ENCODE measurements around the gene CIBAR2.

DNA sequence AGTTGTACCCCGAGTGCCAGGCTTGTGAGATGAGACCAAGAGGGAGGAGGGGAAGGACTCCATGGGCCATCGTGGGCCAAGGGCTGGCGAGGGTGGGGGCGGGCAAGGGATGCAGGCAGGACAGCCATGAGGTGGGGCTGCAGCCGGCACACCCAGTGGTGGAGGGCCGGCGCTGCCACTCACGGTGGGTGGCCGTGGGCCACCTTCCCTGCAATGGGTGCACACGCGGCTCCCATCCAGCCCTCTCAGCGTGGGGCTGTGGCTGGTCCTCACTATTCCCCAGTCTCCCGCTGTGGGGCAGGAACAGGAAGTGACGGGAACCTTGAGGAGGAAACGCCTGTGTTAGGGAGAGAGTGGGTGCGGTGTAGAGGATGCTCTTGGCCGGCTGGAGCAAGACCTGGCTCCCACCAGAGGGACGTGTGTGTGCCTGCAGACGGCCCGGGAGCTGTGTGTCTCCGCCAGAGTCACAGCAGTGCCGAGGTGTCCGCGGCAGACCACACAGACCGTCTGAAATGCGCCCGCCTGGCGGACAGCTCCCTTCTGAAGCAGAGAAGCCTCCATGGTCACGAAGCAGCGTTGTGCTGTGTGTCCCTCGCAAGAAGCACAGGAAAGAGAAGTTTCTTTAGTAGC is 23.6 kb downstream of the CIBAR2 start:
- TF ChIP-seq EZH2 (IDR thresholded peaks at IDR 0.05; ENCODE audit: low read depth, unreplicated experiment) = no peak
- TF ChIP-seq, protein P1, sequence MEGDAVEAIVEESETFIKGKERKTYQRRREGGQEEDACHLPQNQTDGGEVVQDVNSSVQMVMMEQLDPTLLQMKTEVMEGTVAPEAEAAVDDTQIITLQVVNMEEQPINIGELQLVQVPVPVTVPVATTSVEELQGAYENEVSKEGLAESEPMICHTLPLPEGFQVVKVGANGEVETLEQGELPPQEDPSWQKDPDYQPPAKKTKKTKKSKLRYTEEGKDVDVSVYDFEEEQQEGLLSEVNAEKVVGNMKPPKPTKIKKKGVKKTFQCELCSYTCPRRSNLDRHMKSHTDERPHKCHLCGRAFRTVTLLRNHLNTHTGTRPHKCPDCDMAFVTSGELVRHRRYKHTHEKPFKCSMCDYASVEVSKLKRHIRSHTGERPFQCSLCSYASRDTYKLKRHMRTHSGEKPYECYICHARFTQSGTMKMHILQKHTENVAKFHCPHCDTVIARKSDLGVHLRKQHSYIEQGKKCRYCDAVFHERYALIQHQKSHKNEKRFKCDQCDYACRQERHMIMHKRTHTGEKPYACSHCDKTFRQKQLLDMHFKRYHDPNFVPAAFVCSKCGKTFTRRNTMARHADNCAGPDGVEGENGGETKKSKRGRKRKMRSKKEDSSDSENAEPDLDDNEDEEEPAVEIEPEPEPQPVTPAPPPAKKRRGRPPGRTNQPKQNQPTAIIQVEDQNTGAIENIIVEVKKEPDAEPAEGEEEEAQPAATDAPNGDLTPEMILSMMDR (conservative IDR thresholded peaks at IDR 0.05; ENCODE audit: low read depth in 2 of 2) = no peak
- TF ChIP-seq POLR2AphosphoS5 (IDR thresholded peaks at IDR 0.05; ENCODE audit: low read depth) = no peak
- TF ChIP-seq EZH2phosphoT487 (IDR thresholded peaks at IDR 0.05; ENCODE audit: unreplicated experiment) = no peak
